Left forelimb (tissue), 1 donor: ENCODE measurements around the gene TCF3.
"Not testable (repeated sequence)": the region's sequence is repeated elsewhere in the genome, so short reads cannot be mapped to it uniquely, and the experiment has no call there.

ENCODE experiments used
- DNase-seq: peaks from one replicate; pipeline ENCODE4 v3.0.0-alpha.2; 2018; ENCODE audit warnings: low spot score

Gene TCF3

DNA sequence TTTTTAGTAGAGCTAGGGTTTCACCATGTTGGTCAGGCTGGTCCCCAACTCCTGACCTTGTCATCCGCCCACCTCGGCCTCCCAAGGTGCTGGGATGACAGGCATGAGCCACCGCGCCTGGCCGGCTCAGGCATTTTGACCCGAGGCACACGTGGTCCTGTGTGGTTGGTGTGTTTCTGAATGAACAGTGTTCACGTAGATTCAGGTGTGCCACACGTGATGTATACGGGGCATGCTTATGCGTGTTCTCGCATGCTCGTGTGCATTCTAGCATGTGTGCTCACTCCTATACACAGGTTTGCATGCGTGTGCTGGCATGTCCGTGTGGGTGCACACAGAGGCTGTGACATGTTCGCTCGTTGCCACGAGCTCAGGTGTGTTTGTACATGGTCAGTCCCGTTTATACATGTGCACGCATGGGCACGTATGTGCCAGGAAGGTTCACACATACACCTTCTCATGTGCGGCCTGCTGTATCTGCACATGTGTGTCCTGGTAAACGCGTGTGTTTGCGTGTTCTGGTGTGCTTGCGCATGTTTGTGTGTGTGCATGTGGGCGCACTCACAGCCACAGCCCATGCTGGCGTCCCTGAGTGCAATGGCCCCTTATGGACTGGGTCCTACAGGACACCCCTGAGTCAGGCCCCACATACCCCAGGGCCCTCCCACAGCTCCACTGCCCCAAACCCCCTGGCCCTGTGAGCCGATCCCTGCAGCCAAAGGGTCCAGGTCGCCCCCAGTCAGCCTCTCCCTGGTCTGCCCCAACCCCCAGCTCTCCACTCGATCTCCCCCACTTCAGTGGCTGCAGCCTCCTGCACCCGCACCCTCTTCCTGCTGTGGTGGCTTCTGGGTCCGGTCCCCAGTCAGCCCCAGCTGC lies 20.6 kb upstream of the TCF3 start:
- DNase-seq, result no peak

DNA sequence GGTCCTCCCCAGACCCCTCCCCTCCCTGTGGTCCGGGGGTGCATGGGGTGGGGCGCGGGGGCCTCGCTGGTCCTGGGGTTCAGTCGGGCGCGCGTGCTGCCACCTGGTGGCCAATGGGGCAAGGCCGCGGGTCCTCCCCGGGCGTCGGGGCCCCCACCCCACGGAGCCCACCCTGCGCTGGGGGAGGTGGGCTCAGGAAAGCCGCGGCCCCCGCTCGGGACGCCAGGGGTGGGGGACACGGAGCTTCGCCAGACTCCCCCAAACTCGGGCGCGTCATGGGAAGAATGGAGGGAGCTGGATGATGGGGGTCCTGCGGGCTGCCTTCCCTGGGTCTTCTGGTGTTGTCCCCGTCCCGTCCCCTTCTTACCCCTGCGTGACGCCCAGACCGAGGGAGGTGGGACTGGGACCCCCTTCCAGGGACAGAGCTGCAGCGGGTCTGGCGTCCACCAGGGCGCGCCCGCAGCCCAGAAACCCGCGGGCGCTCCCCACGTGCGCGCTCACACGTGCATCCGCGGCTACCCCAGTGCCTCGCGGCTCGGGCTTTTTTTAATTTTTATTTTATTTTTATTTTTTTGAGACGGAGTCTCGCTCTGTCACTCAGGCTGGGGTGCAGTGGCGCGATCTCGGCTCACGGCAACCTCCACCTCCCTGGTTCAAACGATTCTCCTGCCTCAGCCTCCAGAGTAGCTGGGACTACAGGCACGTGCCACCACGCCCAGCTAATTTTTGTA lies 19.8 kb upstream of the TCF3 start:
- DNase-seq, result no peak

DNA sequence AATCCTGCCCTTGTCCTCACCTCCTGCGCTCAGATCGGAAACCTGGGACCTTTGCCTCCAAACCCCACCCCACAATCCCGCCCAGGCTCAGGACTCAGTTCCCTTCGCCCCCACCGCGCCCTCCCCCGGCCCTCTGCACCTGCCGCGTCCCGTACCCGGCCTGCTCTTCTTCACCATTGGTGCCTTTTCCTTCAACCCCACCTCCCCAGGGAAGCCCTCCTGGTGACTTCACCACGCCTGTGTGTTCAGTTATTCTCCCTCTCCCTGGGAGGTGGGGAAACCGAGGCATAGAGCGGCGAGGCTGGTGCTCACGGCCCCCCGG lies 19.3 kb upstream of the TCF3 start:
- no peak for DNase-seq

DNA sequence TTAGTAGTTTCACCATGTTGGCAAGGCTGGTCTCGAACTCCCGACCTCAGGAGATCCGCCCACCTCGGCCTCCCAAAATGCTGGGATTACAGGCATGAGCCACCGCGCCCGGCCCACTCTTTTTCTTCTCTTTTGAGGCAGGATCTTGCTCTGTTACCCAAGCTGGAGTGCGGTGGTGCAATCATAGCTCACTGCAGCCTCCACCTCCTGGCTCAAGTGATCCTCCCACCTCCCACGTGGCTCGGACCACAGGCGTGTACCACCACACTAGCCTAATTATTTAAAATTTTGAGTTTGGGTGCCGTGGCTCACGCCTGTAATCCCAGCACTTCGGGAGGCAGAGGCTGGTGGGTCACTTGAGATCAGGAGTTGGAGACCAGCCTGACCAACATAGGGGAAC lies 18.3 kb upstream of the TCF3 start:
- not testable (repeated sequence) for DNase-seq

GRCh38 chr19:1668486-1669270 lies 16.3 kb upstream of the TCF3 start:
- no peak for DNase-seq

- DNase-seq, result no peak
These were observed 15.7 kb upstream of the TCF3 start for GRCh38 chr19:1668048-1668485.

GRCh38 chr19:1665565-1666047 lies 13.2 kb upstream of the TCF3 start:
- DNase-seq, result no peak

GRCh38 chr19:1663852-1664251 lies 11.4 kb upstream of the TCF3 start:
- DNase-seq, result no peak

- not testable (repeated sequence) for DNase-seq
These were observed 10.8 kb upstream of the TCF3 start for GRCh38 chr19:1663227-1663626.

DNA sequence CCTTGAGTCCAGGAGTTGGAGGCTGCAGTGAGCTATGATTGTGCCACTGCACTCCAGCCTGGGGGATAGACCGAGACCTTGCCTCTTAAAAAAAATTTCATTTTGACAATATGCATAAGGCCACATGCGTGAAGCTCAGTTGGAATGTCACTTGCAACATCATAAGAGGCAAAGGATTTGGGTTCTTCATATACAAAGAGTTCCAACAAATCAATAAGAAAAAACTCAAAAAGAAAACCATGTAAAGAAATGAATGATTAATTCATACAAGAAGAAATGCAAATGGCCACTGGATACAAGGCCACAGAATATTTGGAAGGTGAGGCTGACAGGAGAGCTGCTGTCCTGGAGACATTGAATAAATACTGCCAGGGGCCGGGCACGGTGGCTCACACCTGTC lies 9.6 kb upstream of the TCF3 start:
- no peak for DNase-seq

DNA sequence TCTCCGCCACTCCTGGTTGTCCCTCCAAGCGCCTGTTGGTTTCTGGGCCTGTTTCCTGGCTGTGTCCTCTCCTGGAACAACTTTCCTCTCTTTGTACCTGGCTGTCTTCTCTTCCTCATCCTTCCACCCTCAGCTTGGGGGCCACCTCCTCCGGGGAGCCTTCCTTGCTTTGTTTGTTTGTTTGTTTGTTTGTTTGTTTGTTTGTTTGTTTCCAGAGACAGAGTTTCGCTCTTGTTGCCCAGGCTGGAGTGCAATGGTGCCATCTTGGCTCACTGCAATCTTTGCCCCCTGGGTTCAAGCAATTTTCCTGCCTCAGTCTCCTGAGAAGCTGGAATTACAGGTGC lies 6.6 kb upstream of the TCF3 start:
- no peak for DNase-seq

GRCh38 chr19:1658150-1659083 lies 6.0 kb upstream of the TCF3 start:
- no peak for DNase-seq

DNA sequence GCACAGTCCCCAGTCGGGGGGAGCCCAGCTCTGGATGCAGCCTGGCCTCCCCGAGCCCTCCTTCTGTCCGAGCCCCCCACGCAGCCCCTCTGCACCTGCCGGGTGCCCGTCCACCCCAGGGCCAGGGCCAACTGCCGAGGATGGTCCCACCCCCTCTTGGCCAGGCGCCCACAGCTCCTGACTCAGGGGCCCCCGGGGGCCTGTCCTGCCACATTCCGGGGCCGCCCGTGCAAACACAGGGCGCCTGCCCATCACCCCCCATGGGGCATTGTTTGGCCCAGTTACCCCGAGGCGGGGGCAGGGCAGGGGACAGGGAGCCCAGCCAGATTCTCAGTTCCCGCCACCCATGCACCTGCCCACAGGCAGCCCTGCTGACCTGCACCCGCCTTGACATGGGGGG lies 5.3 kb upstream of the TCF3 start:
- DNase-seq, result no peak

- DNase-seq, result no peak
These were observed 4.6 kb upstream of the TCF3 start for GRCh38 chr19:1656988-1657536.

DNA sequence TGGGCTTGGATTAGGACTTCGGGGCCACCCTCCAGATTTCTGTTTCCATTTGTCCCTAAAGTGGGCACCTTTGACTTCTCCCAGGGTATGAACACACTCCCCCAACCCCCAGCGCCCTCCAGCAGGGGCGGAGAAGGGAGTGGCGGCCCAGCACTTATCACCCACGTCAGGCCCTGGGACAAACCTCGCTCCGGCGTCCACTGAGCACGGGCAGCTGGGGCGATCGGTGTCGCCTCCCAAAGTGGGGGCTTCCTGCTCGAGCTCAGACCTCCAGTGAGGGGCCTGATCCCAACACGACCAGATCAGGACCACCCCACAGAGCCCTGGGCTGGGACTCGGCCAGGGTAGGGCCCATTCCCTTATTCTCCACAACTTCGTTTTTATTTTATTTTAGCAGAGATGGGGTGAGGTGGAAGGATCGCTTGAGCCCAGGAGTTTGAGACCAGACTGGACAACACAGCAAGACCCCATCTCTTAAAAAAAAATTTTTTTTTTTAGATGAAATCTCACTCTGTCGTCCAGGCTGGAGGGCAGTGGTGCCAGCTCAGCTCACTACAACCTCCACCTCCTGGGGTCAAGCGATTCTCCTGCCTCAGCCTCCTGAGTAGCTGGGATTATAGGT lies 3.7 kb upstream of the TCF3 start:
- no peak for DNase-seq

DNA sequence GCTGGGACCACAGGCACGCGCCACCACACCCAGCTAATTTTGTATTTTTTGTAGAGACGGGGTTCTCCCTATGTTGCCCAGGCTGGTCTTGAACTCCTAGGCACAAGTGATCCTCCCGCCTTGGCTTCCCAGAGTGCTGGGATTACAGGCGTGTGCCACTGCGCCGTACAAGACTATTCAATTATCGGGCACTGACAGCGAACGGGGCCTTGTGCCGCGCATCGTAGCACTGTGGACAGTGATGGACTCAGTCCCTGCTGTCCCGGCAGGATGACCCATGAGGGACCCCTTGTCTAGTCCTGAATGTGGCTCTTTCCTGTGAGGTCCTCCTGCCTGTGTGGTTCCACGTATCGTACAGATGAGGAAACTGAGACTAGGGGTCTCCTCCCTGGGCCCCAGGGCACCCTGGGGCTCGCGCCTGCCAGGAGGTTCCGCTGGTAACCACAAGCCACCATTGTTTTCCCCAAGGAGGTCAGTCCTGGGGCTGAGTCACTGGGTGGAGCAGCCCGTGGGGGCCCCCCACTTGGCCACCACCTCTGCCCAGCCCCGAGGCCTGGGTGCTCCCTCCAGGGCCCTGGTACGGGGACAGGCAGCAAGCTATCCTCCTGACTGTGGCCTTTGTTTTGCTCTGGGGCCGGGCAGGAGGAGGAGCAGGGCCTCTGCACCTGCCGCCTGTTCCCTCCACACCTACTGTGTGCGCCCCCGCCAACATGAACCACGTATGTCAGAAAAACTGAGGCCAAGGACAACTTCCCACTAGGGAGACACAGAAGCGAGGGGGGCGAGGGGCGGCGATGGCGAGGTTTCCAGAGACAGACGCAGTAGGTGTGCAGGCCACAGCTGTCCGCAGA lies 2.9 kb upstream of the TCF3 start:
- no peak for DNase-seq

DNA sequence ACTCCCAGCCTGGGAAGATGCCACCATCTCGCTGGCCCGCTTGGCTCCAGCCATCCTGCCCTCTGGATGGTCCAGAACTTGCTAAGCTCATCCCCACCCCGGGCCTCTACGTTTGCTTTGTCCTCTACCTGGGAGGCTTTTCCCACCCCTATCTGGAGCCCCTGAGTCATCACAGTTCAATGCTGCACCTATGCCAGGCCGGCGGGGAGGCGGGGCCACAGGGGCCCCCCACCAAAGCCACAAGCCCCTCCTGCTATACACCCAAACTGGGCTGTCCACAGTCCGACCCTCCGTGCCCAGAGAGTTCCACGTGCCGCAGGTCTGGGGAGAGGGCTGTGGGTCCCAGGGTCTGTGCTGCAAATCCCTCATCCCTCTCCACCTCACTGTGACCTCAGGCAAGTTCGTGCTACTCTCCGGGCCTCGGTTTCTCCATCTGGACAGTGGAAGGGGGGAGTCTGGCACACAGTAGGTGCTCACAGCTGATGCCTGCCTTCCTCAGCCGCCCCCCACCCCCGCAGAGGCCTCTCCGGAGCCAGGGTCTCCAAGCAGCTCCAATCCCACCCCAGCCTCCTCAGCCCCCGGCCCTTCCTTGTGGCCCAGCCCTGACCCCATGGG lies 1.9 kb upstream of the TCF3 start:
- DNase-seq, result no peak

DNA sequence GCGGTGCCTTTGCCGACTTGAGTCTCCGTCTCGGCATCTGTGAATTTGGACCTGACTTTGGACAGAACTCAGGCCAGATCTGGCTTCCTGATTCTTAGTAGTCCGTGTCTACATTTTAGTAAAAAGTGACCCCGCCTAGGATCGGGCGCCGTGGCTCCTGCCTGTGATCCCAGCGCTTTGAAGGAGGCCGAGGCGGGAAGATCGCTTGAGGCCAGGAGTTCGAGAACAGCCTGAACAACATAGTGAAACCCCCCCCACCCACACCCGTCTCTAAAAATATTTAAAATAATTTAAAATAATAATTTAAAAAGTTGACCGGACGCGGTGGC lies 849 bp upstream of the TCF3 start:
- DNase-seq, result no peak

GRCh38 chr19:1651568-1652291 lies 685 bp downstream of the TCF3 start:
- peak; percentile 77 for DNase-seq
